Measurements from ENCODE around the gene FBF1. TPM values are rescaled to one million over a fixed set of nuclear protein-coding genes. Genes with fewer than 3 reads are reported as not detected.

The FBF1 gene
- total and polyA plus RNA-seq, 2 of the 8 experiments (the other 6 are each of a cell fraction or from before 2014, with no cell fraction given), result 8.1 to 13.1 TPM

DNA sequence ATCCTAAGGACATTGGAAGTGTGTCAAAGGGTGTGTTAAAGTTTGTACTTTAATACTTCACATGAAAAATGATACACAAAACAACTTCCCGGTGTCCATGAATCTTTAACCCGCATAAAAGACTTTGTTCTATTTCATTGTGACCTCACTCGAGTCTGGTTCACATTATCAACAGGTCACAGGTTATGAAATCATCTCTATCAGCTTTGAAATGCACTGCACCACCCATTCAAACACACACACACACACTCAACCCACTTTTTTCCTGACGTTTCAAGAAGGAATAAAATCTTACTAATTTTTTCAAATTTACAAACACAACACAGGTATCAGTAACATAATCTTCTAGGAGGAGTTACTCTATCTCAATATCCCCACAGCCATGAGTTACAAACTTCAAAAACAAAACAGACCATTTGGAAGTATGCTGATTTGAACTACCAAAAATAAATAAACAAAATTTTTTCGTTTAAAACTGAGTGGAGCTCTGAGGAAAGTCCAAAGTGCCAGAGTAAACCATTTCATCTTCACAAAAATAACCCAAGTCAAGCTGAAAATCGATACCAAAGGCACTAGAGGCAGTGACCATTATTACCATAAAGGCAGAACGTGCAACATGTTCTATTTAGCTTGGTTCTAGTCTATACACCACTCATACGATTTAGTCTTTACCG is 35.5 kb upstream of the FBF1 start:
- Histone ChIP-seq H3K9ac (replicated peaks in 1 of 4; ENCODE audit: extremely low read depth in 1 of 4, low read depth in 3 of 4, low read length in 3 of 4) (no peak overlapping the region), H2BK120ac (replicated peaks; ENCODE audit: low read depth, low read length) (no peak overlapping the region), H2BK12ac (ENCODE audit: low read depth, low read length) (no peak overlapping the region), H3K23me2 (ENCODE audit: low read depth, low read length) (peaks cover 8% of the 10 kb centered on the region; the same call in 1 of the 2 replicates), H3K79me1 (ENCODE audit: low read depth, low read length) (0 out of 2 replicates have a peak, but pooled peaks cover 3% of the 10 kb centered on the region), H4K20me1 (replicated peaks in 1 of 2; ENCODE audit: control insufficient read depth in 1 of 2, insufficient read depth in 2 of 2, low read length in 2 of 2) (no peaks in the 10 kb centered on the region), H3K23ac (ENCODE audit: insufficient read length) (no peak overlapping the region), H3K9me3 (ENCODE audit: insufficient read depth in 2 of 2, low read depth in 1 of 2, low read length in 1 of 2) (no peaks in the 10 kb centered on the region), H4K8ac (ENCODE audit: extremely low read depth, insufficient read depth, low read length) (no peak overlapping the region), H2BK15ac (ENCODE audit: low read length) (no peak overlapping the region), H3K4me3 (ENCODE audit: extremely low read depth in 1 of 4, insufficient read depth in 2 of 4, low read depth in 3 of 4, low read length in 4 of 4) (no peak overlapping the region), H3K4ac (replicated peaks; ENCODE audit: insufficient read length, low read depth, low read length) (no peak overlapping the region), H2BK5ac (ENCODE audit: low read depth, low read length) (no peak overlapping the region), H3K4me1 (replicated peaks in 1 of 4; ENCODE audit: control insufficient read depth in 3 of 4, insufficient read depth in 4 of 4, low read length in 3 of 4) (peaks cover 0 to 4% (median 3%) of the 10 kb centered on the region in 4 experiments; a peak in 2 of 7 replicates), H3K36me3 (ENCODE audit: control insufficient read depth in 2 of 4, insufficient read depth in 4 of 4, low read length in 3 of 4) (peaks cover 0 to 19% (median 0%) of the 10 kb centered on the region in 4 experiments; a peak in 3 of 8 replicates), H3K79me2 (ENCODE audit: control insufficient read depth in 1 of 2, insufficient read depth in 2 of 2, low read length in 2 of 2) (peaks cover 0 to 43% of the 10 kb centered on the region in 2 experiments; a peak in 3 of 4 replicates), H2BK20ac (ENCODE audit: low read length) (no peak overlapping the region), H2AK5ac (ENCODE audit: low read depth, low read length) (no peak overlapping the region), H3K56ac (replicated peaks; ENCODE audit: insufficient read length, low read depth, low read length) (no peak overlapping the region), H3K18ac (ENCODE audit: extremely low read depth, low read length) (no peak overlapping the region), H3K14ac (ENCODE audit: insufficient read length) (no peak overlapping the region), H3K27ac (ENCODE audit: low read depth, low read length) (no peak overlapping the region), H3K27me3 (replicated peaks in 1 of 4; ENCODE audit: control insufficient read depth in 3 of 4, extremely low read depth in 1 of 4, insufficient read depth in 3 of 4, low read length in 3 of 4) (no peaks in the 10 kb centered on the region), H2AFZ (ENCODE audit: low read length) (no peak overlapping the region), H4K5ac (ENCODE audit: insufficient read length, low read depth, low read length) (no peak overlapping the region), H4K91ac (replicated peaks; ENCODE audit: insufficient read length, low read length) (no peak overlapping the region), H3K4me2 (ENCODE audit: insufficient read depth in 1 of 2, low read depth in 2 of 2, low read length in 2 of 2) (no peak overlapping the region; a peak in 1 of 4 replicates)
- 88 to 100% methylated on average over 1 to 9 of the region's 9 CpGs for WGBS, 2 experiments (ENCODE audit: extremely low coverage in 1 of 2, insufficient coverage in 1 of 2, insufficient read length in 1 of 2, insufficient replicate concordance in 2 of 2, low coverage in 1 of 2, low lambda C conversion rate in 2 of 2, missing lambda C conversion rate in 1 of 2)
- no peak for DNase-seq (ENCODE audit: low read depth in 1 of 2, low spot score in 2 of 2)
- POLR2A ChIA-PET (ENCODE audit: partially characterized antibody), result interaction anchor here (0.7 kb wide), 1 partner anchor 409 kb away, joined by 3 read pairs; no protein-coding TSS in a partner anchor
- no peak for FAIRE-seq
- CTCF ChIA-PET (ENCODE audit: partially characterized antibody), result interaction anchor here (1.1 kb wide), 1 partner anchor 20 kb away, joined by 3 read pairs; no protein-coding TSS in a partner anchor
- no peak for TF ChIP-seq SAP30 (IDR thresholded peaks at IDR 0.05; ENCODE audit: insufficient read depth, insufficient replicate concordance, low read length)
- no peak for TF ChIP-seq TEAD4 (IDR thresholded peaks at IDR 0.05; ENCODE audit: low read depth, low read length)
- TF ChIP-seq SP1 (IDR thresholded peaks at IDR 0.05; ENCODE audit: low read depth, low read length), result no peak
- TF ChIP-seq CEBPB (IDR thresholded peaks at IDR 0.05; ENCODE audit: low read depth, low read length), result no peak
- TF ChIP-seq CHD2 (IDR thresholded peaks at IDR 0.05; ENCODE audit: low read length), result no peak
- no peak for TF ChIP-seq TAF7 (optimal IDR thresholded peaks at IDR 0.05; ENCODE audit: borderline replicate concordance, low read depth, low read length)
- no peak for TF ChIP-seq EZH2 (IDR thresholded peaks at IDR 0.05; ENCODE audit: low read depth, low read length, severe bottlenecking)
- no peak for TF ChIP-seq CTBP2 (IDR thresholded peaks at IDR 0.05; ENCODE audit: borderline replicate concordance, insufficient read depth, insufficient read length, low read length)
- no peak for TF ChIP-seq MAFK (IDR thresholded peaks at IDR 0.05; ENCODE audit: low read depth, low read length)
- TF ChIP-seq ZNF274 (IDR thresholded peaks at IDR 0.05; ENCODE audit: borderline replicate concordance, extremely low read depth, low read length), result no peak
- TF ChIP-seq CHD1 (IDR thresholded peaks at IDR 0.05; ENCODE audit: low read depth, low read length), result no peak
- TF ChIP-seq, protein P1, sequence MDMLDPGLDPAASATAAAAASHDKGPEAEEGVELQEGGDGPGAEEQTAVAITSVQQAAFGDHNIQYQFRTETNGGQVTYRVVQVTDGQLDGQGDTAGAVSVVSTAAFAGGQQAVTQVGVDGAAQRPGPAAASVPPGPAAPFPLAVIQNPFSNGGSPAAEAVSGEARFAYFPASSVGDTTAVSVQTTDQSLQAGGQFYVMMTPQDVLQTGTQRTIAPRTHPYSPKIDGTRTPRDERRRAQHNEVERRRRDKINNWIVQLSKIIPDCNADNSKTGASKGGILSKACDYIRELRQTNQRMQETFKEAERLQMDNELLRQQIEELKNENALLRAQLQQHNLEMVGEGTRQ (IDR thresholded peaks at IDR 0.05; ENCODE audit: low read length), result no peak
